A549 treated with Mapracorat at 1 μM for 4 hours (cell line): ENCODE data around the gene PARP16. TPM values are rescaled to one million over a fixed set of nuclear protein-coding genes. Genes with fewer than 3 reads are reported as not detected.

ENCODE experiments used
- total RNA-seq: library from RNA; stranded (reverse); fragments of 200-300 nt; extraction: Qiagen RNA extraction; gene quantifications from 5 replicates; pipeline ENCODE4 v1.2.3, GENCODE V29; 2022

The PARP16 gene
- total RNA-seq: 9.2 to 11.7 TPM (median 11.2 TPM) in 5 replicates

GRCh38 chr15:65286704-65287519 lies at the start of gene PARP16:
PARP16 (minus strand) TSS chr15:65286883; CDS start chr15:65286426, 457 bp downstream.

GRCh38 chr15:65304381-65305149 lies 17.9 kb upstream of the PARP16 start, which contains the start of gene RNU5B-1:
RNU5B-1 (plus strand) TSS chr15:65304677.

GRCh38 chr15:65210770-65211481 lies 75.8 kb downstream of the PARP16 start, which contains the start of gene CILP:
CILP (minus strand) TSS chr15:65211473; CDS start chr15:65209755, 1,718 bp downstream.

Other genes with a start within 250 kb of the PARP16 start
- gene SLC51B, start 241.5 kb downstream of the PARP16 start, total RNA-seq: 14.3 to 20.5 TPM (median 15.7 TPM) in 5 replicates
- 0.10 to 0.16 TPM (median 0.12 TPM) in 5 replicates for gene RASL12, start 218.9 kb downstream of the PARP16 start, total RNA-seq
- gene KBTBD13, start 210.1 kb downstream of the PARP16 start, total RNA-seq: not detected in 5 replicates
- gene UBAP1L, start 171.7 kb downstream of the PARP16 start, total RNA-seq: 0.55 to 2.0 TPM (median 0.74 TPM) in 5 replicates
- gene PDCD7, start 153.1 kb downstream of the PARP16 start, total RNA-seq: 24.5 to 29.7 TPM (median 27.7 TPM) in 5 replicates
- 37.2 to 54.0 TPM (median 48.0 TPM) in 5 replicates for gene CLPX, start 101.5 kb downstream of the PARP16 start, total RNA-seq
- gene CILP, start 75.4 kb downstream of the PARP16 start, total RNA-seq: 0.11 to 0.24 TPM (median 0.17 TPM) in 5 replicates
- not detected in 5 replicates for gene RNU5A-1, start 9.2 kb upstream of the PARP16 start, total RNA-seq
- not detected in 5 replicates for gene RNU5B-1, start 17.8 kb upstream of the PARP16 start, total RNA-seq
- 0.09 to 0.19 TPM (median 0.12 TPM) in 5 replicates for gene IGDCC3, start 91.1 kb upstream of the PARP16 start, total RNA-seq
- 1.7 to 2.4 TPM (median 2.1 TPM) in 5 replicates for gene IGDCC4, start 136.1 kb upstream of the PARP16 start, total RNA-seq
- 17.6 to 33.1 TPM (median 25.9 TPM) in 5 replicates for gene DPP8, start 230.8 kb upstream of the PARP16 start, total RNA-seq
- 125 to 146 TPM (median 143 TPM) in 5 replicates for gene HACD3, start 243.6 kb upstream of the PARP16 start, total RNA-seq